DND-41 (cell line): ENCODE measurements around the gene FOXA1.
"Not testable (repeated sequence)": the region's sequence is repeated elsewhere in the genome, so short reads cannot be mapped to it uniquely, and the experiment has no call there.

Source experiments
- ATAC-seq: fragments of 200-7000 bp; cut with Tn5 transposase; 3 replicates; pipeline ENCODE4 v1.9.1; 2021; ENCODE audit warnings: low read depth; ENCODE audit not compliant: insufficient read depth
- DNase-seq: peaks from one replicate; pipeline ENCODE4 v3.0.0-alpha.2; 2020
- H2AFZ ChIP-seq: 2 replicates; pipeline ENCODE4 v1.6.0; 2012; ENCODE audit warnings: low read depth, low read length
- H3K27ac ChIP-seq: 2 replicates; pipeline ENCODE4 v1.5.1; 2012; ENCODE audit warnings: low read length, inconsistent platforms
- H3K27me3 ChIP-seq: fragments of 200-600 bp; sonication (generic); 2 replicates; pipeline ENCODE4 v1.6.0; 2012; ENCODE audit warnings: low read length, mild to moderate bottlenecking, inconsistent platforms; ENCODE audit not compliant: insufficient read depth, poor library complexity
- H3K36me3 ChIP-seq: 2 replicates; pipeline ENCODE4 v1.5.1; 2012; ENCODE audit warnings: low read length, inconsistent platforms; ENCODE audit not compliant: insufficient read depth
- H3K4me1 ChIP-seq: 2 replicates; pipeline ENCODE4 v1.5.1; 2012; ENCODE audit warnings: mild to moderate bottlenecking, low read length; ENCODE audit not compliant: insufficient read depth
- H3K4me2 ChIP-seq: 2 replicates; pipeline ENCODE4 v1.6.0; 2012; ENCODE audit warnings: mild to moderate bottlenecking, moderate library complexity, low read length, inconsistent platforms; ENCODE audit not compliant: insufficient read depth
- H3K4me3 ChIP-seq, 2 experiments: fragments of 200-600 bp in 1 of 2; shearing (Covaris generic) in 1 of 2; 2 replicates each; pipeline ENCODE4 v1.5.1; 2012 to 2016; ENCODE audit warnings: inconsistent platforms in 2 of 2, low read length in 2 of 2, mild to moderate bottlenecking in 2 of 2, low read depth in 1 of 2, moderate library complexity in 1 of 2
- H3K79me2 ChIP-seq: 2 replicates; pipeline ENCODE4 v1.6.0; 2012; ENCODE audit warnings: low read length, inconsistent platforms; ENCODE audit not compliant: insufficient read depth
- H3K9ac ChIP-seq: 2 replicates; pipeline ENCODE4 v1.6.0; 2012; ENCODE audit warnings: low read depth, mild to moderate bottlenecking, inconsistent platforms, low read length, moderate library complexity
- H3K9me3 ChIP-seq: 2 replicates; pipeline ENCODE4 v1.5.1; 2012; ENCODE audit warnings: low read length, moderate library complexity, mild to moderate bottlenecking, inconsistent platforms; ENCODE audit not compliant: insufficient read depth, severe bottlenecking
- H4K20me1 ChIP-seq: 2 replicates; pipeline ENCODE4 v1.6.0; 2012; ENCODE audit warnings: low read length; ENCODE audit not compliant: insufficient read depth
- EZH2 ChIP-seq: IDR thresholded peaks from 3 replicates; pipeline ENCODE4 v1.6.1; 2012; ENCODE audit warnings: borderline replicate concordance, low read depth, mild to moderate bottlenecking, moderate library complexity, low read length, inconsistent platforms; ENCODE audit not compliant: severe bottlenecking
- TF ChIP-seq, protein P1 (sequence below): IDR thresholded peaks from 2 replicates; pipeline ENCODE4 v1.5.1; 2012; ENCODE audit warnings: borderline replicate concordance, low read length, moderate library complexity, mild to moderate bottlenecking; ENCODE audit not compliant: poor library complexity, severe bottlenecking; ENCODE audit errors: extremely low read depth

The FOXA1 gene

DNA sequence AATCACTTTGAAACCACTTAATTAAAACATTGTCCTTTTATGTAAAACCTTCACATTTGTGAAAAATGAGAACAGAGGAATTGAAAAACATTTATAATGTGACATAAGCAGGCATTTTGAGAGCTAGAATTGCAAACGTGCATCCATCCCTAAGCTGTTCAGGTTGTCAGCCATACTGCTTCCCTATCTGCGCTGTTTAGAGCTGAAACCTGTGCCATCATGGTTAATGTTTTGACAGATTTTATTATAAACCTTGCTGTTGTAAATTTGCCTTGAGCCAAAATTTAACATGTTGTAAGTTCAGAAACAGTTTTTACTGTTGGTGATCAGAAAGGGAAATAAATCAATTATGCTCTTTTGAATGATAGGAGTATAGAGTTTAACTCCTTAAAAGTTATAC is 31.9 kb downstream of the FOXA1 start:
- no peak for ATAC-seq

DNA sequence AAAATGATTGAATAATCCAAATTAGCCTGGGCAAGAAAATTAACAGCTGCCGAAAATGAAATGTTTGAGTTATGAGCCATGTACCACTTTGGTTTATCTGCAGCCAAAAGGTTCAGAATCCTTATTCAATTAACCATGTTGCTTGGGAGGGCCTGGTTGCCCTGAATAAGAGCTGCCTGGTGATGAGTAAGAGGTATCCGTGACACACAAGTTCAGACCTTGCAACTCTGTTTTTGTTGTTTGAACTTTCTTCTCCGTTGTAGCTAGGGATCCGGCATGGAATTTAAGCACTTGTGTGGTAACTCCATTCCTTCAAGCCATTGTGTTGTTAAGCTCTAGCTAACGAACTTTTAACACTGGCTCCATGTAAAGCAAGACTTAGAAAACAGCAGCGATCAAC is 35.7 kb downstream of the FOXA1 start:
- H3K9ac ChIP-seq: no peak overlapping the region
- H3K79me2 ChIP-seq: no peaks in the 10 kb centered on the region
- H3K9me3 ChIP-seq: no peaks in the 10 kb centered on the region
- DNase-seq (no peak), ATAC-seq (no peak)
- H3K27me3 ChIP-seq: no peaks in the 10 kb centered on the region
- no peaks in the 10 kb centered on the region for H3K36me3 ChIP-seq
- no peaks in the 10 kb centered on the region for H4K20me1 ChIP-seq
- no peak overlapping the region for H3K27ac ChIP-seq
- no peak overlapping the region for H3K4me3 ChIP-seq
- H3K4me2 ChIP-seq: no peak overlapping the region
- TF ChIP-seq, protein P1, sequence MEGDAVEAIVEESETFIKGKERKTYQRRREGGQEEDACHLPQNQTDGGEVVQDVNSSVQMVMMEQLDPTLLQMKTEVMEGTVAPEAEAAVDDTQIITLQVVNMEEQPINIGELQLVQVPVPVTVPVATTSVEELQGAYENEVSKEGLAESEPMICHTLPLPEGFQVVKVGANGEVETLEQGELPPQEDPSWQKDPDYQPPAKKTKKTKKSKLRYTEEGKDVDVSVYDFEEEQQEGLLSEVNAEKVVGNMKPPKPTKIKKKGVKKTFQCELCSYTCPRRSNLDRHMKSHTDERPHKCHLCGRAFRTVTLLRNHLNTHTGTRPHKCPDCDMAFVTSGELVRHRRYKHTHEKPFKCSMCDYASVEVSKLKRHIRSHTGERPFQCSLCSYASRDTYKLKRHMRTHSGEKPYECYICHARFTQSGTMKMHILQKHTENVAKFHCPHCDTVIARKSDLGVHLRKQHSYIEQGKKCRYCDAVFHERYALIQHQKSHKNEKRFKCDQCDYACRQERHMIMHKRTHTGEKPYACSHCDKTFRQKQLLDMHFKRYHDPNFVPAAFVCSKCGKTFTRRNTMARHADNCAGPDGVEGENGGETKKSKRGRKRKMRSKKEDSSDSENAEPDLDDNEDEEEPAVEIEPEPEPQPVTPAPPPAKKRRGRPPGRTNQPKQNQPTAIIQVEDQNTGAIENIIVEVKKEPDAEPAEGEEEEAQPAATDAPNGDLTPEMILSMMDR: no peak
- TF ChIP-seq EZH2: no peak
- H3K4me1 ChIP-seq: no peaks in the 10 kb centered on the region
- no peak overlapping the region for H2AFZ ChIP-seq

More for the DNA sequence above, 31.9 kb downstream of the FOXA1 start:
- Histone ChIP-seq H3K9me3 (no peaks in the 10 kb centered on the region), H3K4me1 (no peaks in the 10 kb centered on the region), H4K20me1 (no peaks in the 10 kb centered on the region), H3K27ac (no peak overlapping the region), H3K36me3 (no peaks in the 10 kb centered on the region), H3K4me3 (no peak overlapping the region), H2AFZ (no peak overlapping the region), H3K4me2 (no peak overlapping the region), H3K27me3 (no peaks in the 10 kb centered on the region), H3K79me2 (no peaks in the 10 kb centered on the region), H3K9ac (no peak overlapping the region)
- DNase-seq: no peak
- TF ChIP-seq EZH2: no peak
- TF ChIP-seq, protein P1: no peak

DNA sequence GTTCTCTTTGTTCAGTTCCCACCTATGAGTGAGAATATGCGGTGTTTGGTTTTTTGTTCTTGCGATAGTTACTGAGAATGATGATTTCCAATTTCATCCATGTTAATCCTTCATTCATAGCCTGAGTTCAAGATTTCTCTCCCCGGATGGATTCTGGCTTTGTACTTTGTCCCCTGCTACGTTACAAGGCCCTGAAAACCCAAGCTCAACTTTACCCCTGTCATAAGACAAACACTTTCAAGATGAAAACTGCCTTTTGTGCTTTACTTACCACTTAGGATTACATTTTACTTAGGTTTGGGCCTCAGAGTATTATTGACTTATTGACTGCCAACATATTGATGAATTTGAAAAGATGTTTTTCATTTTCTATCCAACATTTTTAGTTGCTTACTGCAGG is 36.3 kb downstream of the FOXA1 start:
- Histone ChIP-seq H3K9me3 (no peaks in the 10 kb centered on the region), H3K79me2 (no peaks in the 10 kb centered on the region), H3K4me3 (no peak overlapping the region), H3K27ac (no peak overlapping the region), H3K4me1 (no peaks in the 10 kb centered on the region), H3K9ac (no peak overlapping the region), H4K20me1 (no peaks in the 10 kb centered on the region), H3K27me3 (no peaks in the 10 kb centered on the region), H2AFZ (no peak overlapping the region), H3K36me3 (no peaks in the 10 kb centered on the region), H3K4me2 (no peak overlapping the region)
- no peak for DNase-seq
- no peak for TF ChIP-seq EZH2
- TF ChIP-seq, protein P1: no peak
- no peak for ATAC-seq

DNA sequence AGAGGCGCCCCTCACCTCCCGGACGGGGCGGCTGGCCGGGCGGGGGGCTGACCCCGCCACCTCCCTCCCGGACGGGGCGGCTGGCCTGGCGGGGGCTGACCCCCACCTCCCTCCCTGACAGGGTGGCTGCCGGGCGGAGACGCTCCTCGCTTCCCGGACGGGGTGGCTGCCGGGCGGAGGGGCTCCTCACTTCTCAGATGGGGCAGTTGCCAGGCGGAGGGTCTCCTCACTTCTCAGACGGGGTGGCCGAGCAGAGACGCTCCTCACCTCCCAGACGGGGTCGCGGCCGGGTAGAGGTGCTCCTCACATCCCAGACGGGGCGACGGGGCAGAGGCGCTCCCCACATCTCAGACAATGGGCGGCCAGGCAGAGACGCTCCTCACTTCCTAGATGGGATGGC is 39.5 kb downstream of the FOXA1 start:
- not testable (repeated sequence) for H3K4me2 ChIP-seq, H3K9ac ChIP-seq, H3K27me3 ChIP-seq, H4K20me1 ChIP-seq, H3K27ac ChIP-seq, H3K4me1 ChIP-seq, H3K36me3 ChIP-seq, DNase-seq, H3K9me3 ChIP-seq, H3K4me3 ChIP-seq, H2AFZ ChIP-seq, H3K79me2 ChIP-seq, ATAC-seq
